OCI-LY7 (cell line): ENCODE data around the gene JAG2. TPM values are rescaled to one million over a fixed set of nuclear protein-coding genes. Genes with fewer than 3 reads are reported as not detected.

Experiments
- BruUV-seq: library from RNA; stranded (reverse); fragments of 400-500 nt; replicated peaks from 2 replicates; lab custom pipeline; 2021; lab: Mats Ljungman, UMichigan
- CTCF ChIA-PET: fragments of 300-600 bp; sonication (Branson Sonifier 250); formaldehyde crosslinking; loops from one replicate; lab custom pipeline; 2022; ENCODE audit warnings: antibody characterized with exemption; ENCODE audit not compliant: unreplicated experiment; lab: Charles Lee
- POLR2A ChIA-PET: fragments of 300-600 bp; sonication (Branson Sonifier 250); formaldehyde crosslinking; loops from one replicate; lab custom pipeline; 2022; ENCODE audit warnings: antibody characterized with exemption; lab: Charles Lee
- DNase-seq: peaks from one replicate; pipeline ENCODE4 v3.0.0-alpha.2; 2015; ENCODE audit warnings: low spot score
- H2AFZ ChIP-seq: fragments of 200-600 bp; sonication (generic), shearing (Covaris generic); 2 replicates; pipeline ENCODE4 v1.6.1; 2014; ENCODE audit warnings: mild to moderate bottlenecking, antibody characterized with exemption, low read length, moderate library complexity
- H3K27ac ChIP-seq: fragments of 200-600 bp; sonication (generic); 2 replicates; pipeline ENCODE4 v1.5.1; 2014; ENCODE audit warnings: mixed run types, low read depth, mild to moderate bottlenecking, moderate library complexity, low read length, inconsistent platforms; ENCODE audit not compliant: poor library complexity, severe bottlenecking
- H3K36me3 ChIP-seq: fragments of 200-600 bp; sonication (generic); 2 replicates; pipeline ENCODE4 v1.6.1; 2014; ENCODE audit warnings: mild to moderate bottlenecking, antibody characterized with exemption, low read length, moderate library complexity, mixed read lengths; ENCODE audit not compliant: insufficient read depth
- H3K4me1 ChIP-seq: fragments of 200-600 bp; sonication (generic); 2 replicates; pipeline ENCODE4 v1.5.1; 2014; ENCODE audit warnings: mild to moderate bottlenecking, low read length; ENCODE audit not compliant: insufficient read depth, poor library complexity, severe bottlenecking
- H3K4me2 ChIP-seq: fragments of 200-600 bp; sonication (generic); 2 replicates; pipeline ENCODE4 v1.6.1; 2014; ENCODE audit warnings: mild to moderate bottlenecking, low read length
- H3K4me3 ChIP-seq: fragments of 200-600 bp; sonication (generic); 2 replicates; pipeline ENCODE4 v1.5.1; 2014; ENCODE audit warnings: mild to moderate bottlenecking, low read depth, low read length; ENCODE audit not compliant: poor library complexity, severe bottlenecking
- H3K79me2 ChIP-seq: fragments of 200-600 bp; sonication (generic); 2 replicates; pipeline ENCODE4 v1.6.1; 2016; ENCODE audit warnings: low read depth, mild to moderate bottlenecking, low read length, moderate library complexity, mixed read lengths; ENCODE audit not compliant: insufficient read depth
- H3K9me2 ChIP-seq: fragments of 200-600 bp; sonication (generic); 2 replicates; pipeline ENCODE4 v1.6.1; 2016; ENCODE audit warnings: mild to moderate bottlenecking, low read length, mixed read lengths; ENCODE audit not compliant: insufficient read depth
- H3K9me3 ChIP-seq: fragments of 200-600 bp; sonication (generic); 2 replicates; pipeline ENCODE4 v1.6.1; 2014; ENCODE audit warnings: mild to moderate bottlenecking, mixed run types, low read length, mixed read lengths
- H4K20me1 ChIP-seq: fragments of 200-600 bp; sonication (generic); 2 replicates; pipeline ENCODE4 v1.6.1; 2014; ENCODE audit warnings: mild to moderate bottlenecking, antibody characterized with exemption, low read length, moderate library complexity, mixed read lengths; ENCODE audit not compliant: insufficient read depth
- EZH2phosphoT487 ChIP-seq: fragments of 200-600 bp; sonication (generic); IDR thresholded peaks from 2 replicates; pipeline ENCODE4 v1.6.1; 2018; ENCODE audit warnings: low read depth, borderline replicate concordance, mild to moderate bottlenecking, mixed run types, antibody characterized with exemption, low read length, moderate library complexity, mixed read lengths
- intact Hi-C: fragments of 100-400 bp; cut with micrococcal nuclease; formaldehyde crosslinking; loops from one replicate; pipeline ENCODE4 v1.10.0; 2022; ENCODE audit not compliant: unreplicated experiment
- total RNA-seq, 2 experiments: library from RNA; depleted of rRNA in 1 of 2; stranded (reverse); fragments of >200 nt in 1 of 2; shearing (Covaris generic) in 1 of 2; gene quantifications; 2 replicates each; pipeline ENCODE4 v1.2.3, GENCODE V29; 2014 to 2022
- TF ChIP-seq, protein P1 (sequence below): fragments of 200-600 bp; sonication (generic); conservative IDR thresholded peaks from 2 replicates; pipeline ENCODE4 v1.5.1; 2014; ENCODE audit warnings: mild to moderate bottlenecking, antibody characterized with exemption, low read length, moderate library complexity, mixed read lengths

The JAG2 gene
- total RNA-seq, 2 experiments from 2014 or later, result 5.0 to 6.0 TPM

DNA sequence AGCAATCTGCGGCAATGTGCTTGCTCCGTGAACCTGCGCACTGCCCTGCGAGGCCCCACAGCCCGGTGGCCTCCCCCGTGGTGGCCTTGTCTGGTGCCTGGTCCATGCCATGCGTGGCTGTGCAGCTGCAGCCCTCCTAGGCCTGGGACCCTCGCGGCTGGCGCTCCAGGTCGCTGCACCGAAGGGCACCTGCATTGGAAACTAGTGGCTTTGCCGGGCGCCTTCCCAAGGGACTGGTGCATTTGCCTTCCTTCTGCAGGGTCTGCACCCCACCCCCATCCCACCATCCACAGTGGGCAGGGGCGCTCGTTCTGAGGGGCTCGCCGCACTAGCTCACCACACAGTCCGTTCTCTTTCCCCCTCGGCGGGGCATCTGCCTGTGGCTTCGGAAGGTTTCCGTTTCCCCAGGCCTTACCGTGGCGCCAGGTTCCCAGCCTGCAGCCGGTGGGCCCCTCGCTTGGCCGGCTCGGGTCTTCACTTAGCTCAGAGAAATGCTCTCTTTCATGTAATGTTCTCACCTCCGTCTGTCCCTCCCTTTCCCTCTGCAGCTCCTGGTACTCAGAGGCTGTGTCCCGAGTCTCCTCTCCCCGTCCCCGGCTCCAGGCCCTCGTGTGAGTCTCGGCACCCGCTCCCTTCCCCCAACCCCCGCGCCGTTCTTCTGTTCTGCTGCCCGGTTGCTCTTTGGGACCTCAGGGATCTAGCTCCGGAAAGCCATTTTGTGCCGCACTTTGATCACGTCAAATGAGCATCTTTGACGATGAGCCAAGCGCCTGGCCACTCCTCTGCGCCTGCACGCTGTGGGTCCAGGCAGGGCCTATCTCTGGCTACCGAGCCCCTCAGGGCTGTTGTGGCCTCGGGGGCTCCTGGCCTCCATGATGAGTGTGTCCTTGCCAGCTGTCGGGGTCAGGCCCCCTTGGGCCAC, 31.9 kb downstream of the JAG2 start:
- POLR2A ChIA-PET, result no interaction called here
- intact Hi-C loops, result no loop called here
- Histone ChIP-seq H3K9me3 (0 out of 2 replicates have a peak, but pooled peaks cover 13% of the 10 kb centered on the region), H3K9me2 (no peaks in the 10 kb centered on the region), H3K36me3 (no peaks in the 10 kb centered on the region), H3K79me2 (no peaks in the 10 kb centered on the region), H3K4me3 (no peak overlapping the region), H4K20me1 (no peaks in the 10 kb centered on the region), H3K4me2 (no peak overlapping the region), H3K27ac (no peak overlapping the region), H2AFZ (no peak overlapping the region), H3K4me1 (no peaks in the 10 kb centered on the region)
- TF ChIP-seq, protein P1, sequence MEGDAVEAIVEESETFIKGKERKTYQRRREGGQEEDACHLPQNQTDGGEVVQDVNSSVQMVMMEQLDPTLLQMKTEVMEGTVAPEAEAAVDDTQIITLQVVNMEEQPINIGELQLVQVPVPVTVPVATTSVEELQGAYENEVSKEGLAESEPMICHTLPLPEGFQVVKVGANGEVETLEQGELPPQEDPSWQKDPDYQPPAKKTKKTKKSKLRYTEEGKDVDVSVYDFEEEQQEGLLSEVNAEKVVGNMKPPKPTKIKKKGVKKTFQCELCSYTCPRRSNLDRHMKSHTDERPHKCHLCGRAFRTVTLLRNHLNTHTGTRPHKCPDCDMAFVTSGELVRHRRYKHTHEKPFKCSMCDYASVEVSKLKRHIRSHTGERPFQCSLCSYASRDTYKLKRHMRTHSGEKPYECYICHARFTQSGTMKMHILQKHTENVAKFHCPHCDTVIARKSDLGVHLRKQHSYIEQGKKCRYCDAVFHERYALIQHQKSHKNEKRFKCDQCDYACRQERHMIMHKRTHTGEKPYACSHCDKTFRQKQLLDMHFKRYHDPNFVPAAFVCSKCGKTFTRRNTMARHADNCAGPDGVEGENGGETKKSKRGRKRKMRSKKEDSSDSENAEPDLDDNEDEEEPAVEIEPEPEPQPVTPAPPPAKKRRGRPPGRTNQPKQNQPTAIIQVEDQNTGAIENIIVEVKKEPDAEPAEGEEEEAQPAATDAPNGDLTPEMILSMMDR, result no peak
- no peak for TF ChIP-seq EZH2phosphoT487
- CTCF ChIA-PET, result no interaction called here
- no peak for DNase-seq
- no TSS peak for BruUV-seq

DNA sequence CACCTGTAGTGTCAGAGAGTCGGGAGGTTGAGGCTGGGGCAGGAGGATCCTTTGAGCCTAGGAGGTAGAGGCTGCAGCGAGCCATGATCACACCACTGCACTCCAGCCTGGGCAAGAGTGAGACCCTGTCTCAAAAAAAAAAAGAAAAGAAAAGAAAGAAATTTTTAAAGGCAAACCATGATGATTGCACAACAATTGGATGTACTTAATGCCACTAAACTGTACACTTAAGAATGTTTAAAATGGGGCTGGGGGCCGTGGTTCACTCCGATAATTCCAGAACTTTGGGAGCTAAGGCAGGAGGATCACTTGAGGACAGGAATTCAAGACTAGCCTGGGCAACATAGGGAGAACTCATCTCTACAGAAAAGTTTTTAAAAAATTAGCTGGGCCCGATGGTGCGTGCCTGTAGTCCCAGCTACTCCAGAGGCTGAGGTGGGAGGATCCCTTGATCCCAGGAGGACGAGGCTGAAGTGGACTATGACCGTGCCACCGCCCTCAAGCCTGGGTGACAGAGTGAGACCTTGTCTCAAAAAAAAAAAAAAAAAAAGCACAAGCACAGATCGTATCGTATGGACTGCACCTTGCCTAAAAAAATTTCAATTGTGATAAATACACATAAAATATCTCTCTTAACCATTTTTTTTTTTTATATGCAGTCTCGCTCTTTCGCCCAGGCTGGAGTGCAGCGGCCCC, 32.7 kb downstream of the JAG2 start:
- no peaks in the 10 kb centered on the region for H3K4me1 ChIP-seq
- POLR2A ChIA-PET, result no interaction called here
- H3K27ac ChIP-seq, result no peak overlapping the region
- no peaks in the 10 kb centered on the region for H3K36me3 ChIP-seq
- no peak overlapping the region for H3K4me2 ChIP-seq
- intact Hi-C loops, result no loop called here
- no TSS peak for BruUV-seq
- TF ChIP-seq EZH2phosphoT487, result no peak
- TF ChIP-seq, protein P1, result no peak
- H4K20me1 ChIP-seq, result no peaks in the 10 kb centered on the region
- H3K79me2 ChIP-seq, result no peaks in the 10 kb centered on the region
- peaks cover 21% of the 10 kb centered on the region for H3K9me3 ChIP-seq
- H3K9me2 ChIP-seq, result no peaks in the 10 kb centered on the region
- CTCF ChIA-PET, result interaction anchor here (0.6 to 0.7 kb wide), 2 partner anchors 25 to 39 kb away, joined by 3 read pairs; no protein-coding TSS in a partner anchor
- H2AFZ ChIP-seq, result no peak overlapping the region
- no peak for DNase-seq
- H3K4me3 ChIP-seq, result no peak overlapping the region
